Measurements from ENCODE around the gene PPP1R1C. TPM values are rescaled to one million over a fixed set of nuclear protein-coding genes. Genes with fewer than 3 reads are reported as not detected.

PPP1R1C gene
- total and polyA plus RNA-seq, 2 donors (not counting 1 experiment from before 2014, with no cell fraction given) = not detected

DNA sequence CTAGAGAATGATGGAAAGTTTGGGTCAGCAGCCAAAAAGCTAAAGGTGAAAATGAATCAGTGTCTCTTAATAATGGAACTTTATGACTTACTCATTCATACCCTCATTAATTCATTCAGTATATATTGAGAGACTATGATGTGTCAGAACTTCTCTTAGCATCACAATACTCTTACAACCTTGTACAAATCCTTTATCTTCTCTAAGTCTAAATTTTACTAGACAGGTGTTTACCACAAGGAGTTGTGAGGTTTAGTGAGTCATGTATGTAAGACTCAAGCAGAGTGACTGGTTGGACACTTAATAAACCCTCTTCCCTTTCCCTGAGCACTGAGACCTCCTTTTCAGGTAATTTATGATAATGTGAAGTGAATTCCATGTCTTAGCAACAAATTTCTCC is 129.6 kb downstream of the PPP1R1C start:
- Histone ChIP-seq H4K20me1 (ENCODE audit: control insufficient read depth, insufficient read depth, low read length, poor library complexity, severe bottlenecking) (no peaks in the 10 kb centered on the region), H3K9me3 (ENCODE audit: control extremely low read depth in 1 of 3, control insufficient read depth in 2 of 3, insufficient read depth in 1 of 3, low read length in 2 of 3) (no peaks in the 10 kb centered on the region), H3K79me2 (ENCODE audit: control insufficient read depth, insufficient read depth, low read length) (no peaks in the 10 kb centered on the region), H3K36me3 (replicated peaks in 1 of 2; ENCODE audit: control extremely low read depth in 1 of 2, control insufficient read depth in 1 of 2, extremely low read depth in 1 of 2, insufficient read depth in 2 of 2, low read length in 1 of 2) (no peaks in the 10 kb centered on the region), H3K4me3 (ENCODE audit: control extremely low read depth in 1 of 5, extremely low read depth in 1 of 5, insufficient read depth in 1 of 5, low read depth in 2 of 5, low read length in 4 of 5) (no peak overlapping the region), H3K4me1 (ENCODE audit: control insufficient read depth in 2 of 2, insufficient read depth in 2 of 2, low read length in 2 of 2) (no peaks in the 10 kb centered on the region), H3K27me3 (replicated peaks in 1 of 4; ENCODE audit: control extremely low read depth in 1 of 4, control insufficient read depth in 3 of 4, insufficient read depth in 4 of 4, low read length in 3 of 4) (no peaks in the 10 kb centered on the region), H2AFZ (ENCODE audit: insufficient read depth, low read depth, low read length, poor library complexity, severe bottlenecking) (no peak overlapping the region), H3K9ac (ENCODE audit: low read length) (no peak overlapping the region), H3K4me2 (replicated peaks; ENCODE audit: low read depth, low read length, poor library complexity, severe bottlenecking) (no peak overlapping the region), H3K27ac (ENCODE audit: low read length in 2 of 2) (no peak overlapping the region)
- Mint-ChIP-seq H3K4me3 (no peak overlapping the region), H3K27me3 (peaks cover 13% of the 10 kb centered on the region), H3K4me1 (no peaks in the 10 kb centered on the region), H3K27ac (no peak overlapping the region), H3K9me3 (ENCODE audit: insufficient read depth) (no peaks in the 10 kb centered on the region)
- CTCF ChIA-PET = no interaction called here
- POLR2A ChIA-PET = no interaction called here
- ATAC-seq (ENCODE audit: low read depth) (no peak), DNase-seq (no peak)
- intact Hi-C loops (cut with micrococcal nuclease) = no loop called here
- TF ChIP-seq EZH2 (IDR thresholded peaks at IDR 0.05; ENCODE audit: borderline replicate concordance, insufficient read depth, low read depth, low read length, poor library complexity, severe bottlenecking) = no peak
- TF ChIP-seq, protein P1, sequence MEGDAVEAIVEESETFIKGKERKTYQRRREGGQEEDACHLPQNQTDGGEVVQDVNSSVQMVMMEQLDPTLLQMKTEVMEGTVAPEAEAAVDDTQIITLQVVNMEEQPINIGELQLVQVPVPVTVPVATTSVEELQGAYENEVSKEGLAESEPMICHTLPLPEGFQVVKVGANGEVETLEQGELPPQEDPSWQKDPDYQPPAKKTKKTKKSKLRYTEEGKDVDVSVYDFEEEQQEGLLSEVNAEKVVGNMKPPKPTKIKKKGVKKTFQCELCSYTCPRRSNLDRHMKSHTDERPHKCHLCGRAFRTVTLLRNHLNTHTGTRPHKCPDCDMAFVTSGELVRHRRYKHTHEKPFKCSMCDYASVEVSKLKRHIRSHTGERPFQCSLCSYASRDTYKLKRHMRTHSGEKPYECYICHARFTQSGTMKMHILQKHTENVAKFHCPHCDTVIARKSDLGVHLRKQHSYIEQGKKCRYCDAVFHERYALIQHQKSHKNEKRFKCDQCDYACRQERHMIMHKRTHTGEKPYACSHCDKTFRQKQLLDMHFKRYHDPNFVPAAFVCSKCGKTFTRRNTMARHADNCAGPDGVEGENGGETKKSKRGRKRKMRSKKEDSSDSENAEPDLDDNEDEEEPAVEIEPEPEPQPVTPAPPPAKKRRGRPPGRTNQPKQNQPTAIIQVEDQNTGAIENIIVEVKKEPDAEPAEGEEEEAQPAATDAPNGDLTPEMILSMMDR (IDR thresholded peaks at IDR 0.05) = no peak

DNA sequence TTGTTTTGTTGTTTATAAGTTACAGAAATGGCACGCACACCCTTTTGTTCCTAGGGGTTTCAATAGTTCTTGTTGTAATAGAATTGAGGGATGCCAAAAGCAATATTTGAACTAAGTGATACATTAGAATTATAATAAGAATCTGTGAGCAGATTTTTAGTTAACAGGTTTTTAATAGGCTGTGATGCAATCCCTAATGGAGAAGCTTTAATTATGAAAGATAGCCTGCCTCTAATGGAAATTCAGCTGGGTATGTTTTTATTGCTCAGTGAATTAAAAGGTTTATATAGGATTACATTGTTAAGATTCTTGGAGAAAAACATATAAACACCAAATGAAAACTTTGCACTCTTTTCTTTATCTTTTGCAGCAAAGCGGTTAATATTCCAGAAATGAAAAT is 131.1 kb downstream of the PPP1R1C start:
- 80% methylated on average over 1 of the region's 2 CpGs for WGBS (ENCODE audit: insufficient coverage)
- no peak for DNase-seq
- Histone ChIP-seq H2AFZ (ENCODE audit: insufficient read depth, low read depth, low read length, poor library complexity, severe bottlenecking) (no peak overlapping the region), H3K4me2 (replicated peaks; ENCODE audit: low read depth, low read length, poor library complexity, severe bottlenecking) (no peak overlapping the region), H3K9ac (ENCODE audit: low read length) (no peak overlapping the region), H3K4me3 (ENCODE audit: control extremely low read depth in 1 of 5, extremely low read depth in 1 of 5, insufficient read depth in 1 of 5, low read depth in 2 of 5, low read length in 4 of 5) (no peak overlapping the region), H3K9me3 (ENCODE audit: control extremely low read depth in 1 of 3, control insufficient read depth in 2 of 3, insufficient read depth in 1 of 3, low read length in 2 of 3) (no peaks in the 10 kb centered on the region), H3K4me1 (ENCODE audit: control insufficient read depth in 2 of 2, insufficient read depth in 2 of 2, low read length in 2 of 2) (no peaks in the 10 kb centered on the region), H4K20me1 (ENCODE audit: control insufficient read depth, insufficient read depth, low read length, poor library complexity, severe bottlenecking) (no peaks in the 10 kb centered on the region), H3K27ac (ENCODE audit: low read length in 2 of 2) (no peak overlapping the region), H3K79me2 (ENCODE audit: control insufficient read depth, insufficient read depth, low read length) (no peaks in the 10 kb centered on the region), H3K27me3 (replicated peaks in 1 of 4; ENCODE audit: control extremely low read depth in 1 of 4, control insufficient read depth in 3 of 4, insufficient read depth in 4 of 4, low read length in 3 of 4) (no peaks in the 10 kb centered on the region), H3K36me3 (replicated peaks in 1 of 2; ENCODE audit: control extremely low read depth in 1 of 2, control insufficient read depth in 1 of 2, extremely low read depth in 1 of 2, insufficient read depth in 2 of 2, low read length in 1 of 2) (no peaks in the 10 kb centered on the region)
- Mint-ChIP-seq H3K9me3 (ENCODE audit: insufficient read depth) (no peaks in the 10 kb centered on the region), H3K4me3 (no peak overlapping the region), H3K27me3 (peaks cover 6% of the 10 kb centered on the region), H3K4me1 (no peaks in the 10 kb centered on the region), H3K27ac (no peak overlapping the region)
- ChIA-PET CTCF (no interaction called here), POLR2A (no interaction called here)
- intact Hi-C loops (cut with micrococcal nuclease) = no loop called here
- TF ChIP-seq EZH2 (IDR thresholded peaks at IDR 0.05; ENCODE audit: borderline replicate concordance, insufficient read depth, low read depth, low read length, poor library complexity, severe bottlenecking) = no peak
- TF ChIP-seq, protein P1 (IDR thresholded peaks at IDR 0.05) = no peak
- no peak for ATAC-seq (ENCODE audit: low read depth)
